Measurements from ENCODE around the gene EVPL. TPM values are rescaled to one million over a fixed set of nuclear protein-coding genes. Genes with fewer than 3 reads are reported as not detected.

The EVPL gene
- total and polyA plus RNA-seq, 2 experiments from 2014 or later, result 0.47 to 1.3 TPM

- DNase-seq (ENCODE audit: low spot score), result no peak
- no peak overlapping the region for H3K27ac ChIP-seq (ENCODE audit: low read depth)
- Mint-ChIP-seq H3K9me3 (no peaks in the 10 kb centered on the region; the same call in none of the 3 replicates), H3K27ac (no peak overlapping the region), H3K27me3 (ENCODE audit: insufficient read depth, low read depth, poor library complexity) (peaks cover 10% of the 10 kb centered on the region), H3K4me1 (peaks cover 2% of the 10 kb centered on the region), H3K36me3 (ENCODE audit: low read depth) (peaks cover 3% of the 10 kb centered on the region), H3K4me3 (no peak overlapping the region)
- H3K9me2 ChIP-seq (ENCODE audit: insufficient read depth), result no peaks in the 10 kb centered on the region
- TF ChIP-seq JUNB (IDR thresholded peaks at IDR 0.05; ENCODE audit: unreplicated experiment) (no peak), REST (IDR thresholded peaks at IDR 0.05; ENCODE audit: unreplicated experiment) (no peak), ZNF331 (CRISPR knock-in tag; IDR thresholded peaks at IDR 0.05; ENCODE audit: low read depth) (no peak), ZNF114 (CRISPR knock-in tag; IDR thresholded peaks at IDR 0.05) (no peak), EZH2 (IDR thresholded peaks at IDR 0.05; ENCODE audit: low read depth, unreplicated experiment) (no peak), EZH2phosphoT487 (IDR thresholded peaks at IDR 0.05; ENCODE audit: unreplicated experiment) (no peak), NANOG (IDR thresholded peaks at IDR 0.05; ENCODE audit: borderline replicate concordance) (no peak), POLR2AphosphoS5 (IDR thresholded peaks at IDR 0.05; ENCODE audit: low read depth) (no peak), CTCF (conservative IDR thresholded peaks at IDR 0.05; ENCODE audit: low read depth in 2 of 2) (no peak)
- no peak overlapping the region for H3K4me3 ChIP-seq
- H3K79me2 ChIP-seq (replicated peaks; ENCODE audit: insufficient read depth), result no peaks in the 10 kb centered on the region
- no peak overlapping the region for H3K4me2 ChIP-seq
- no peaks in the 10 kb centered on the region for H4K20me1 ChIP-seq (replicated peaks; ENCODE audit: insufficient read depth)
- H2AFZ ChIP-seq, result no peak overlapping the region
- no peaks in the 10 kb centered on the region for H3K4me1 ChIP-seq (ENCODE audit: insufficient read depth)
- H3F3A ChIP-seq (replicated peaks; ENCODE audit: low read depth), result 0 out of 2 replicates have a peak, but pooled peaks cover 3% of the 10 kb centered on the region
- ATAC-seq, result no peak
- no peaks in the 10 kb centered on the region for H3K36me3 ChIP-seq (ENCODE audit: insufficient read depth)
- H3K27me3 ChIP-seq (ENCODE audit: insufficient read depth), result no peaks in the 10 kb centered on the region
Observed at GRCh38 chr17:76008208-76008607, 18.9 kb downstream of the EVPL start.

GRCh38 chr17:76007850-76008165 is 19.3 kb downstream of the EVPL start:
- Mint-ChIP-seq H3K27me3 (ENCODE audit: insufficient read depth, low read depth, poor library complexity) (peaks cover 10% of the 10 kb centered on the region), H3K4me3 (no peak overlapping the region), H3K27ac (no peak overlapping the region), H3K9me3 (no peaks in the 10 kb centered on the region; the same call in none of the 3 replicates), H3K4me1 (peaks cover 2% of the 10 kb centered on the region), H3K36me3 (ENCODE audit: low read depth) (peaks cover 3% of the 10 kb centered on the region)
- no peaks in the 10 kb centered on the region for H3K79me2 ChIP-seq (replicated peaks; ENCODE audit: insufficient read depth)
- 0 out of 2 replicates have a peak, but pooled peaks cover 3% of the 10 kb centered on the region for H3F3A ChIP-seq (replicated peaks; ENCODE audit: low read depth)
- no peak overlapping the region for H3K4me3 ChIP-seq
- H3K36me3 ChIP-seq (ENCODE audit: insufficient read depth), result no peaks in the 10 kb centered on the region
- H3K9me2 ChIP-seq (ENCODE audit: insufficient read depth), result no peaks in the 10 kb centered on the region
- H4K20me1 ChIP-seq (replicated peaks; ENCODE audit: insufficient read depth), result no peaks in the 10 kb centered on the region
- H3K4me2 ChIP-seq, result no peak overlapping the region
- DNase-seq (ENCODE audit: low spot score) (no peak), ATAC-seq (no peak)
- H2AFZ ChIP-seq, result no peak overlapping the region
- no peaks in the 10 kb centered on the region for H3K4me1 ChIP-seq (ENCODE audit: insufficient read depth)
- no peaks in the 10 kb centered on the region for H3K27me3 ChIP-seq (ENCODE audit: insufficient read depth)
- H3K27ac ChIP-seq (ENCODE audit: low read depth), result no peak overlapping the region
- no peak for TF ChIP-seq CREB1 (CRISPR knock-in tag; IDR thresholded peaks at IDR 0.05; ENCODE audit: low read depth)
- no peak for TF ChIP-seq CTCF (conservative IDR thresholded peaks at IDR 0.05; ENCODE audit: low read depth in 2 of 2)
- TF ChIP-seq NANOG (IDR thresholded peaks at IDR 0.05; ENCODE audit: borderline replicate concordance), result no peak
- TF ChIP-seq JUNB (IDR thresholded peaks at IDR 0.05; ENCODE audit: unreplicated experiment), result no peak
- no peak for TF ChIP-seq ZNF331 (CRISPR knock-in tag; IDR thresholded peaks at IDR 0.05; ENCODE audit: low read depth)
- TF ChIP-seq POLR2AphosphoS5 (IDR thresholded peaks at IDR 0.05; ENCODE audit: low read depth), result no peak
- no peak for TF ChIP-seq ETS1 (IDR thresholded peaks at IDR 0.05)

All from GM23338 (cell line).